ENCODE results near the gene HMGN1. TPM values are rescaled to one million over a fixed set of nuclear protein-coding genes. Genes with fewer than 3 reads are reported as not detected.

Gene HMGN1
- total RNA-seq, 1 experiment from 2014 or later = 335 TPM

GRCh38 chr21:39362733-39363132, 13.8 kb upstream of the HMGN1 start:
- CTCF ChIA-PET = no interaction called here
- BruUV-seq (replicated peaks) = no TSS peak
- Histone ChIP-seq H3K36me3 (ENCODE audit: low read depth, low read length) (no peaks in the 10 kb centered on the region), H3K4me1 (ENCODE audit: insufficient read depth, low read length) (no peaks in the 10 kb centered on the region), H3F3A (ENCODE audit: low read length, unreplicated experiment) (no peaks in the 10 kb centered on the region), H3K9ac (ENCODE audit: low read length) (no peak overlapping the region), H3K79me2 (ENCODE audit: low read length) (no peaks in the 10 kb centered on the region), H3K27ac (ENCODE audit: low read length) (no peak overlapping the region), H3K27me3 (ENCODE audit: low read length) (no peaks in the 10 kb centered on the region), H2AFZ (ENCODE audit: low read length) (no peak overlapping the region), H4K20me1 (ENCODE audit: low read length) (no peaks in the 10 kb centered on the region), H3K4me3 (ENCODE audit: low read length) (no peak overlapping the region), H3K9me2 (replicated peaks; ENCODE audit: low read length) (no peaks in the 10 kb centered on the region), H3K9me3 (ENCODE audit: low read length) (no peaks in the 10 kb centered on the region), H3K4me2 (ENCODE audit: low read length) (no peak overlapping the region)
- intact Hi-C loops (cut with micrococcal nuclease) = no loop called here
- TF ChIP-seq, protein P1, sequence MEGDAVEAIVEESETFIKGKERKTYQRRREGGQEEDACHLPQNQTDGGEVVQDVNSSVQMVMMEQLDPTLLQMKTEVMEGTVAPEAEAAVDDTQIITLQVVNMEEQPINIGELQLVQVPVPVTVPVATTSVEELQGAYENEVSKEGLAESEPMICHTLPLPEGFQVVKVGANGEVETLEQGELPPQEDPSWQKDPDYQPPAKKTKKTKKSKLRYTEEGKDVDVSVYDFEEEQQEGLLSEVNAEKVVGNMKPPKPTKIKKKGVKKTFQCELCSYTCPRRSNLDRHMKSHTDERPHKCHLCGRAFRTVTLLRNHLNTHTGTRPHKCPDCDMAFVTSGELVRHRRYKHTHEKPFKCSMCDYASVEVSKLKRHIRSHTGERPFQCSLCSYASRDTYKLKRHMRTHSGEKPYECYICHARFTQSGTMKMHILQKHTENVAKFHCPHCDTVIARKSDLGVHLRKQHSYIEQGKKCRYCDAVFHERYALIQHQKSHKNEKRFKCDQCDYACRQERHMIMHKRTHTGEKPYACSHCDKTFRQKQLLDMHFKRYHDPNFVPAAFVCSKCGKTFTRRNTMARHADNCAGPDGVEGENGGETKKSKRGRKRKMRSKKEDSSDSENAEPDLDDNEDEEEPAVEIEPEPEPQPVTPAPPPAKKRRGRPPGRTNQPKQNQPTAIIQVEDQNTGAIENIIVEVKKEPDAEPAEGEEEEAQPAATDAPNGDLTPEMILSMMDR (conservative IDR thresholded peaks at IDR 0.05; ENCODE audit: low read depth, low read length) = no peak
- TF ChIP-seq EZH2 (IDR thresholded peaks at IDR 0.05; ENCODE audit: low read length, unreplicated experiment) (no peak), EZH2phosphoT487 (IDR thresholded peaks at IDR 0.05; ENCODE audit: borderline replicate concordance, low read length) (no peak)
- ATAC-seq = no peak
- no peak for DNase-seq
- POLR2A ChIA-PET (ENCODE audit: unreplicated experiment) = no interaction called here

GRCh38 chr21:39359382-39359781, 10.5 kb upstream of the HMGN1 start:
- Histone ChIP-seq H3K36me3 (ENCODE audit: low read depth, low read length) (no peaks in the 10 kb centered on the region), H3K9me3 (ENCODE audit: low read length) (no peaks in the 10 kb centered on the region), H3K4me3 (ENCODE audit: low read length) (no peak overlapping the region), H3F3A (ENCODE audit: low read length, unreplicated experiment) (no peaks in the 10 kb centered on the region), H3K79me2 (ENCODE audit: low read length) (no peaks in the 10 kb centered on the region), H2AFZ (ENCODE audit: low read length) (peak overlapping the region; percentile 13; the same call in 1 of the 2 replicates), H3K9ac (ENCODE audit: low read length) (no peak overlapping the region), H3K4me2 (ENCODE audit: low read length) (no peak overlapping the region), H4K20me1 (ENCODE audit: low read length) (no peaks in the 10 kb centered on the region), H3K27ac (ENCODE audit: low read length) (no peak overlapping the region), H3K9me2 (replicated peaks; ENCODE audit: low read length) (no peaks in the 10 kb centered on the region), H3K4me1 (ENCODE audit: insufficient read depth, low read length) (no peaks in the 10 kb centered on the region), H3K27me3 (ENCODE audit: low read length) (no peaks in the 10 kb centered on the region)
- DNase-seq (no peak), ATAC-seq (no peak)
- TF ChIP-seq, protein P1 (conservative IDR thresholded peaks at IDR 0.05; ENCODE audit: low read depth, low read length) = no peak
- TF ChIP-seq EZH2phosphoT487 (IDR thresholded peaks at IDR 0.05; ENCODE audit: borderline replicate concordance, low read length) (no peak), EZH2 (IDR thresholded peaks at IDR 0.05; ENCODE audit: low read length, unreplicated experiment) (no peak)
- ChIA-PET POLR2A (ENCODE audit: unreplicated experiment) (no interaction called here), CTCF (no interaction called here)
- intact Hi-C loops (cut with micrococcal nuclease) = no loop called here
- no TSS peak for BruUV-seq (replicated peaks)

DNA sequence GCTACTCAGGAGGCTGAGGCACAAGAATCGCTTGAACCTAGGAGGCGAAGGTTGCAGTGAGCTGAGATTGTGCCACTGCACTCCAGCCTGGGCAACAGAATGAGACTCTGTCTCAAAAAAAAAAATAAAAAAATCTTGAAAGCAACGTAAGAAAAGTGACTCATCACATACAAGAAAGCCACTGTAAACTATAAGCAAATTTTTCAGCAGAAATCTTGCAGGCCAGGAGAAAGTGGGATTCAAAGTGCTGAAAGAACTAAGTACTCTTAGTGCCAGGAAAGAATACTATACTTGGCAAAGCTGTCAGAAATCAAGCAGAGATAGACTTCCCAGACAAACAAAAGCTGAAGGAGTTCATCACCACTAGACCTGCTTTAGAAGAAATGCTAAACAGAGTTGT, 4.4 kb upstream of the HMGN1 start:
- no peaks in the 10 kb centered on the region for H3K9me3 ChIP-seq (ENCODE audit: low read length)

More for the DNA sequence above, 4.4 kb upstream of the HMGN1 start:
- ChIA-PET CTCF (no interaction called here), POLR2A (ENCODE audit: unreplicated experiment) (no interaction called here)
- ATAC-seq (no peak), DNase-seq (no peak)
- Histone ChIP-seq H3F3A (ENCODE audit: low read length, unreplicated experiment) (no peaks in the 10 kb centered on the region), H4K20me1 (ENCODE audit: low read length) (0 out of 2 replicates have a peak, but pooled peaks cover under 1% of the 10 kb centered on the region), H3K9ac (ENCODE audit: low read length) (no peak overlapping the region), H3K79me2 (ENCODE audit: low read length) (peaks cover 13% of the 10 kb centered on the region), H3K9me2 (replicated peaks; ENCODE audit: low read length) (no peaks in the 10 kb centered on the region), H3K27me3 (ENCODE audit: low read length) (no peaks in the 10 kb centered on the region), H3K36me3 (ENCODE audit: low read depth, low read length) (no peaks in the 10 kb centered on the region), H3K4me1 (ENCODE audit: insufficient read depth, low read length) (peaks cover 5% of the 10 kb centered on the region; the same call in 1 of the 2 replicates), H3K27ac (ENCODE audit: low read length) (no peak overlapping the region), H2AFZ (ENCODE audit: low read length) (no peak overlapping the region; the same call in 1 of the 2 replicates), H3K4me2 (ENCODE audit: low read length) (no peak overlapping the region), H3K4me3 (ENCODE audit: low read length) (no peak overlapping the region)
- intact Hi-C loops (cut with micrococcal nuclease) = no loop called here
- TF ChIP-seq, protein P1 (conservative IDR thresholded peaks at IDR 0.05; ENCODE audit: low read depth, low read length) = no peak
- TF ChIP-seq EZH2 (IDR thresholded peaks at IDR 0.05; ENCODE audit: low read length, unreplicated experiment) = no peak
- TF ChIP-seq EZH2phosphoT487 (IDR thresholded peaks at IDR 0.05; ENCODE audit: borderline replicate concordance, low read length) = no peak
- BruUV-seq (replicated peaks) = no TSS peak

Data from PC-3 (cell line).